HEK293 (cell line): ENCODE measurements around the gene APOC1.

Source experiments
- CTCF ChIA-PET: fragments of 350-600 bp; formaldehyde crosslinking; extraction: SDS; loops from one replicate; lab custom pipeline; 2021; ENCODE audit warnings: antibody characterized with exemption; lab: Yijun Ruan, JAX
- POLR2A ChIA-PET: fragments of 300-600 bp; formaldehyde crosslinking; extraction: SDS; loops from one replicate; lab custom pipeline; 2020; ENCODE audit warnings: antibody characterized with exemption, inconsistent platforms; lab: Yijun Ruan, JAX
- H3K27ac ChIP-seq: fragments of 200-500 bp; sonication (Bioruptor generic); 2 replicates; pipeline ENCODE4 v1.5.1; 2014; ENCODE audit warnings: low read depth, low read length, control low read depth, inconsistent platforms; ENCODE audit errors: extremely low read depth
- H3K36me3 ChIP-seq, 2 experiments: fragments of 200-500 bp in 1 of 2; sonication (Bioruptor generic) in 1 of 2; 1 replicate in 1 of 2; 2 replicates in 1 of 2; pipeline ENCODE4 v1.5.1; 2014 to 2017; ENCODE audit warnings: inconsistent platforms in 2 of 2, low read length in 2 of 2; ENCODE audit not compliant: control insufficient read depth in 2 of 2, insufficient read depth in 1 of 2
- H3K4me1 ChIP-seq: fragments of 200-500 bp; sonication (Bioruptor generic); 2 replicates; pipeline ENCODE4 v1.5.1; 2014; ENCODE audit warnings: mild to moderate bottlenecking, low read length, inconsistent platforms; ENCODE audit not compliant: control insufficient read depth, insufficient read depth
- H3K4me3 ChIP-seq: 2 replicates; pipeline ENCODE4 v1.5.1; 2011; ENCODE audit warnings: low read depth, mild to moderate bottlenecking, control low read depth, low read length, moderate library complexity
- H3K9me3 ChIP-seq: fragments of 200-500 bp; sonication (Bioruptor generic); 2 replicates; pipeline ENCODE4 v1.5.1; 2014; ENCODE audit warnings: low read depth, low read length, inconsistent platforms; ENCODE audit not compliant: control insufficient read depth, insufficient read depth
- BCL11A ChIP-seq: fragments of 450-650 bp; formaldehyde crosslinking; IDR thresholded peaks from 2 replicates; pipeline ENCODE4 v1.5.1; 2016; ENCODE audit warnings: low read depth, missing biosample characterization, missing genetic modification characterization
- KLF10 ChIP-seq: fragments of 450-650 bp; IDR thresholded peaks from 2 replicates; pipeline ENCODE4 v1.5.1; 2018; ENCODE audit warnings: missing biosample characterization, mild to moderate bottlenecking, missing genetic modification characterization
- KLF16 ChIP-seq: fragments of 450-650 bp; formaldehyde crosslinking; IDR thresholded peaks from 2 replicates; pipeline ENCODE4 v1.5.1; 2017; ENCODE audit warnings: missing biosample characterization, missing genetic modification characterization
- OSR2 ChIP-seq: fragments of 450-650 bp; formaldehyde crosslinking; IDR thresholded peaks from 2 replicates; pipeline ENCODE4 v1.5.1; 2016; ENCODE audit warnings: missing biosample characterization, missing genetic modification characterization
- OVOL3 ChIP-seq: fragments of 450-650 bp; formaldehyde crosslinking; IDR thresholded peaks from 2 replicates; pipeline ENCODE4 v1.5.1; 2016; ENCODE audit warnings: missing biosample characterization, missing genetic modification characterization
- SETDB1 ChIP-seq: IDR thresholded peaks from one replicate; pipeline ENCODE4 v1.6.1; 2017; ENCODE audit warnings: mild to moderate bottlenecking, low read length, moderate library complexity, mixed read lengths; ENCODE audit not compliant: insufficient read length
- ZBTB8A ChIP-seq: fragments of 450-650 bp; formaldehyde crosslinking; IDR thresholded peaks from 2 replicates; pipeline ENCODE4 v1.5.1; 2016; ENCODE audit warnings: missing biosample characterization, missing genetic modification characterization
- ZIC2 ChIP-seq: fragments of 450-650 bp; formaldehyde crosslinking; IDR thresholded peaks from 2 replicates; pipeline ENCODE4 v1.5.1; 2016; ENCODE audit warnings: missing biosample characterization, missing genetic modification characterization
- ZNF112 ChIP-seq: fragments of 450-650 bp; formaldehyde crosslinking; IDR thresholded peaks from 2 replicates; pipeline ENCODE4 v1.5.0; 2017; ENCODE audit warnings: missing biosample characterization, missing genetic modification characterization
- ZNF121 ChIP-seq: fragments of 450-650 bp; formaldehyde crosslinking; IDR thresholded peaks from 2 replicates; pipeline ENCODE4 v1.5.1; 2016; ENCODE audit warnings: missing biosample characterization, missing genetic modification characterization
- ZNF157 ChIP-seq: fragments of 450-650 bp; formaldehyde crosslinking; IDR thresholded peaks from 2 replicates; pipeline ENCODE4 v1.5.1; 2016; ENCODE audit warnings: missing biosample characterization, missing genetic modification characterization
- ZNF211 ChIP-seq: fragments of 450-650 bp; formaldehyde crosslinking; IDR thresholded peaks from 2 replicates; pipeline ENCODE4 v1.5.1; 2016; ENCODE audit warnings: low read depth, missing biosample characterization, missing genetic modification characterization
- ZNF311 ChIP-seq: fragments of 450-650 bp; formaldehyde crosslinking; IDR thresholded peaks from 2 replicates; pipeline ENCODE4 v1.5.1; 2017; ENCODE audit warnings: missing biosample characterization, missing genetic modification characterization, borderline replicate concordance
- ZNF324 ChIP-seq: fragments of 450-650 bp; formaldehyde crosslinking; IDR thresholded peaks from 2 replicates; pipeline ENCODE4 v1.5.1; 2016; ENCODE audit warnings: missing biosample characterization, missing genetic modification characterization
- ZNF341 ChIP-seq: fragments of 450-650 bp; formaldehyde crosslinking; IDR thresholded peaks from 2 replicates; pipeline ENCODE4; 2016; ENCODE audit warnings: low read depth, missing biosample characterization, missing genetic modification characterization
- ZNF394 ChIP-seq: fragments of 450-650 bp; formaldehyde crosslinking; IDR thresholded peaks from 2 replicates; pipeline ENCODE4 v1.5.1; 2016; ENCODE audit warnings: missing biosample characterization, missing genetic modification characterization, mild to moderate bottlenecking, moderate library complexity, borderline replicate concordance
- ZNF426 ChIP-seq: fragments of 450-650 bp; formaldehyde crosslinking; IDR thresholded peaks from 2 replicates; pipeline ENCODE4 v1.5.1; 2017; ENCODE audit warnings: missing biosample characterization, missing genetic modification characterization, mild to moderate bottlenecking, inconsistent platforms, moderate library complexity
- ZNF473 ChIP-seq: fragments of 450-650 bp; formaldehyde crosslinking; IDR thresholded peaks from 2 replicates; pipeline ENCODE4 v1.5.1; 2017; ENCODE audit warnings: missing biosample characterization, missing genetic modification characterization
- ZNF549 ChIP-seq: fragments of 450-650 bp; IDR thresholded peaks from 2 replicates; pipeline ENCODE4 v1.5.1; 2018; ENCODE audit warnings: missing biosample characterization, missing genetic modification characterization, mild to moderate bottlenecking, inconsistent platforms, moderate library complexity
- ZNF701 ChIP-seq: fragments of 450-650 bp; formaldehyde crosslinking; IDR thresholded peaks from 2 replicates; pipeline ENCODE4 v1.5.1; 2016; ENCODE audit warnings: missing biosample characterization, missing genetic modification characterization
- ZNF768 ChIP-seq: fragments of 450-650 bp; formaldehyde crosslinking; IDR thresholded peaks from 2 replicates; pipeline ENCODE4 v1.5.1; 2018; ENCODE audit warnings: missing biosample characterization, mild to moderate bottlenecking, missing genetic modification characterization
- ZNF792 ChIP-seq: fragments of 450-650 bp; formaldehyde crosslinking; IDR thresholded peaks from 2 replicates; pipeline ENCODE4 v1.5.1; 2016; ENCODE audit warnings: missing biosample characterization, missing genetic modification characterization
- ZNF843 ChIP-seq: fragments of 450-650 bp; formaldehyde crosslinking; IDR thresholded peaks from 2 replicates; pipeline ENCODE4 v1.5.1; 2016; ENCODE audit warnings: missing biosample characterization, missing genetic modification characterization
- ZSCAN23 ChIP-seq: fragments of 450-650 bp; formaldehyde crosslinking; IDR thresholded peaks from 2 replicates; pipeline ENCODE4 v1.5.1; 2016; ENCODE audit warnings: missing biosample characterization, missing genetic modification characterization
- TF ChIP-seq, protein P1 (sequence below): fragments of 450-650 bp; formaldehyde crosslinking; IDR thresholded peaks from 2 replicates; pipeline ENCODE4 v1.5.1; 2016; ENCODE audit warnings: missing biosample characterization, missing genetic modification characterization, low read depth
- TF ChIP-seq, protein P2 (sequence below): fragments of 450-650 bp; formaldehyde crosslinking; IDR thresholded peaks from 2 replicates; pipeline ENCODE4 v1.5.1; 2016; ENCODE audit warnings: missing biosample characterization, missing genetic modification characterization, borderline replicate concordance
- TF ChIP-seq, protein P3 (sequence below): fragments of 450-650 bp; formaldehyde crosslinking; IDR thresholded peaks from 2 replicates; pipeline ENCODE4 v1.5.1; 2016; ENCODE audit warnings: missing biosample characterization, missing genetic modification characterization

Gene APOC1

GRCh38 chr19:44930088-44930487 is 15.7 kb downstream of the APOC1 start:
- ChIA-PET CTCF (interaction anchor here (1.0 to 1.2 kb wide), 3 partner anchors 15 to 25 kb away, joined by 3 to 4 read pairs (median 3); partner anchors contain the start of gene APOC1), POLR2A (no interaction called here)

DNA sequence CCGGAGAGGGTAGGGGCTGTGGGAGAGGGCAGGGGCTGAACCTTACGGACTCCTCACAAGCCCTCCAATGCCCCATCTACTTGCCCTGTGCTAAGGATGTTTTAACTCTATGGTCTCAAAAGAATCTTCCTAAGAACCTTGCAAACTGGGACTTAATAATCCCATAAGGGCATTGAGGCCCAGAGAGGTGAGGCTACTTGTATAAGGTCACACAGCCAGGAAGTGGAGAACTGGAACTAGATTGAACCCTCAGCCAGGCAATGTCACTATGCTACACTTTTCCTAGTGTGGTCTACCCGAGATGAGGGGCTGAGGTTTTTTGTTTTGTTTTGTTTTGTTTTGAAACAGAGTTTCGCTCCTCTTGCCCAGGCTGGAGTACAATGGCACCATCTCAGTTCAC is 17.1 kb downstream of the APOC1 start:
- no peak overlapping the region for H3K4me3 ChIP-seq
- H3K27ac ChIP-seq: no peak overlapping the region
- TF ChIP-seq SETDB1: no peak
- TF ChIP-seq ZNF768 (tag by site-specific recombination): peak; percentile 64
- no peak for TF ChIP-seq ZNF324 (tag by site-specific recombination)
- POLR2A ChIA-PET: no interaction called here
- H3K4me1 ChIP-seq: no peaks in the 10 kb centered on the region; the same call in 1 of the 2 replicates
- CTCF ChIA-PET: interaction anchor here (0.6 to 1.0 kb wide), 3 partner anchors 28 to 770 kb away, joined by 3 to 4 read pairs (median 3); no protein-coding TSS in a partner anchor
- H3K9me3 ChIP-seq: no peaks in the 10 kb centered on the region
- no peaks in the 10 kb centered on the region for H3K36me3 ChIP-seq

More at GRCh38 chr19:44930088-44930487, 15.7 kb downstream of the APOC1 start:
- H3K36me3 ChIP-seq: no peaks in the 10 kb centered on the region
- TF ChIP-seq, protein P1, sequence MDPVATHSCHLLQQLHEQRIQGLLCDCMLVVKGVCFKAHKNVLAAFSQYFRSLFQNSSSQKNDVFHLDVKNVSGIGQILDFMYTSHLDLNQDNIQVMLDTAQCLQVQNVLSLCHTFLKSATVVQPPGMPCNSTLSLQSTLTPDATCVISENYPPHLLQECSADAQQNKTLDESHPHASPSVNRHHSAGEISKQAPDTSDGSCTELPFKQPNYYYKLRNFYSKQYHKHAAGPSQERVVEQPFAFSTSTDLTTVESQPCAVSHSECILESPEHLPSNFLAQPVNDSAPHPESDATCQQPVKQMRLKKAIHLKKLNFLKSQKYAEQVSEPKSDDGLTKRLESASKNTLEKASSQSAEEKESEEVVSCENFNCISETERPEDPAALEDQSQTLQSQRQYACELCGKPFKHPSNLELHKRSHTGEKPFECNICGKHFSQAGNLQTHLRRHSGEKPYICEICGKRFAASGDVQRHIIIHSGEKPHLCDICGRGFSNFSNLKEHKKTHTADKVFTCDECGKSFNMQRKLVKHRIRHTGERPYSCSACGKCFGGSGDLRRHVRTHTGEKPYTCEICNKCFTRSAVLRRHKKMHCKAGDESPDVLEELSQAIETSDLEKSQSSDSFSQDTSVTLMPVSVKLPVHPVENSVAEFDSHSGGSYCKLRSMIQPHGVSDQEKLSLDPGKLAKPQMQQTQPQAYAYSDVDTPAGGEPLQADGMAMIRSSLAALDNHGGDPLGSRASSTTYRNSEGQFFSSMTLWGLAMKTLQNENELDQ (tag by site-specific recombination): no peak
- TF ChIP-seq ZNF473 (tag by site-specific recombination): no peak
- TF ChIP-seq KLF16 (tag by site-specific recombination): no peak
- no peak for TF ChIP-seq ZNF549
- TF ChIP-seq ZNF426 (tag by site-specific recombination): no peak
- no peak for TF ChIP-seq ZNF701 (tag by site-specific recombination)
- H3K9me3 ChIP-seq: no peaks in the 10 kb centered on the region
- no peak overlapping the region for H3K4me3 ChIP-seq
- no peak overlapping the region for H3K27ac ChIP-seq
- H3K4me1 ChIP-seq: no peaks in the 10 kb centered on the region; the same call in 1 of the 2 replicates

GRCh38 chr19:44939668-44940067 is 25.3 kb downstream of the APOC1 start:
- Histone ChIP-seq H3K9me3 (no peaks in the 10 kb centered on the region), H3K27ac (no peak overlapping the region), H3K36me3 (no peaks in the 10 kb centered on the region), H3K4me1 (no peaks in the 10 kb centered on the region), H3K4me3 (no peak overlapping the region)
- ChIA-PET POLR2A (no interaction called here), CTCF (interaction anchor here (1.2 kb wide), 1 partner anchor 12 kb away, joined by 4 read pairs; no protein-coding TSS in a partner anchor)
- no peak for TF ChIP-seq ZIC2 (tag by site-specific recombination)
- no peak for TF ChIP-seq OSR2
- no peak for TF ChIP-seq ZSCAN23 (tag by site-specific recombination)
- TF ChIP-seq BCL11A (tag by site-specific recombination): no peak
- no peak for TF ChIP-seq ZNF157 (tag by site-specific recombination)
- TF ChIP-seq ZNF843 (tag by site-specific recombination): no peak
- TF ChIP-seq, protein P2, sequence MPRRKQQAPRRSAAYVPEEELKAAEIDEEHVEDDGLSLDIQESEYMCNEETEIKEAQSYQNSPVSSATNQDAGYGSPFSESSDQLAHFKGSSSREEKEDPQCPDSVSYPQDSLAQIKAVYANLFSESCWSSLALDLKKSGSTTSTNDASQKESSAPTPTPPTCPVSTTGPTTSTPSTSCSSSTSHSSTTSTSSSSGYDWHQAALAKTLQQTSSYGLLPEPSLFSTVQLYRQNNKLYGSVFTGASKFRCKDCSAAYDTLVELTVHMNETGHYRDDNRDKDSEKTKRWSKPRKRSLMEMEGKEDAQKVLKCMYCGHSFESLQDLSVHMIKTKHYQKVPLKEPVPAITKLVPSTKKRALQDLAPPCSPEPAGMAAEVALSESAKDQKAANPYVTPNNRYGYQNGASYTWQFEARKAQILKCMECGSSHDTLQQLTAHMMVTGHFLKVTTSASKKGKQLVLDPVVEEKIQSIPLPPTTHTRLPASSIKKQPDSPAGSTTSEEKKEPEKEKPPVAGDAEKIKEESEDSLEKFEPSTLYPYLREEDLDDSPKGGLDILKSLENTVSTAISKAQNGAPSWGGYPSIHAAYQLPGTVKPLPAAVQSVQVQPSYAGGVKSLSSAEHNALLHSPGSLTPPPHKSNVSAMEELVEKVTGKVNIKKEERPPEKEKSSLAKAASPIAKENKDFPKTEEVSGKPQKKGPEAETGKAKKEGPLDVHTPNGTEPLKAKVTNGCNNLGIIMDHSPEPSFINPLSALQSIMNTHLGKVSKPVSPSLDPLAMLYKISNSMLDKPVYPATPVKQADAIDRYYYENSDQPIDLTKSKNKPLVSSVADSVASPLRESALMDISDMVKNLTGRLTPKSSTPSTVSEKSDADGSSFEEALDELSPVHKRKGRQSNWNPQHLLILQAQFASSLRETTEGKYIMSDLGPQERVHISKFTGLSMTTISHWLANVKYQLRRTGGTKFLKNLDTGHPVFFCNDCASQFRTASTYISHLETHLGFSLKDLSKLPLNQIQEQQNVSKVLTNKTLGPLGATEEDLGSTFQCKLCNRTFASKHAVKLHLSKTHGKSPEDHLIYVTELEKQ (tag by site-specific recombination): no peak
- no peak for TF ChIP-seq ZNF792 (tag by site-specific recombination)
- TF ChIP-seq, protein P3, sequence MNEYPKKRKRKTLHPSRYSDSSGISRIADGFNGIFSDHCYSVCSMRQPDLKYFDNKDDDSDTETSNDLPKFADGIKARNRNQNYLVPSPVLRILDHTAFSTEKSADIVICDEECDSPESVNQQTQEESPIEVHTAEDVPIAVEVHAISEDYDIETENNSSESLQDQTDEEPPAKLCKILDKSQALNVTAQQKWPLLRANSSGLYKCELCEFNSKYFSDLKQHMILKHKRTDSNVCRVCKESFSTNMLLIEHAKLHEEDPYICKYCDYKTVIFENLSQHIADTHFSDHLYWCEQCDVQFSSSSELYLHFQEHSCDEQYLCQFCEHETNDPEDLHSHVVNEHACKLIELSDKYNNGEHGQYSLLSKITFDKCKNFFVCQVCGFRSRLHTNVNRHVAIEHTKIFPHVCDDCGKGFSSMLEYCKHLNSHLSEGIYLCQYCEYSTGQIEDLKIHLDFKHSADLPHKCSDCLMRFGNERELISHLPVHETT: no peak
- TF ChIP-seq ZNF211: no peak
- TF ChIP-seq KLF10 (tag by site-specific recombination): no peak
- no peak for TF ChIP-seq ZNF311 (tag by site-specific recombination)
- TF ChIP-seq OVOL3: no peak
- TF ChIP-seq ZNF112: no peak
- no peak for TF ChIP-seq ZNF341 (tag by site-specific recombination)
- TF ChIP-seq ZNF394 (tag by site-specific recombination): no peak
- TF ChIP-seq ZBTB8A (tag by site-specific recombination): no peak
- no peak for TF ChIP-seq ZNF121 (tag by site-specific recombination)
